Esophagus mucosa (tissue), 1 donor: Measurements from ENCODE around the gene ELAC1. TPM values are rescaled to one million over a fixed set of nuclear protein-coding genes. Genes with fewer than 3 reads are reported as not detected.
"Not testable (repeated sequence)": the region's sequence is repeated elsewhere in the genome, so short reads cannot be mapped to it uniquely, and the experiment has no call there.

Experiments used
- ATAC-seq: fragments of 200-7000 bp; cut with Tn5 transposase; one replicate; pipeline ENCODE4 v1.9.1; 2020
- total RNA-seq: library from RNA; stranded (reverse); gene quantifications from one replicate; pipeline ENCODE4 v1.2.4, GENCODE V29; 2023
- donor health status: DM: yes; HTN: yes; CAD: no.

Gene ELAC1
- total RNA-seq, 1 donor from 2014 or later = 5.5 TPM

DNA sequence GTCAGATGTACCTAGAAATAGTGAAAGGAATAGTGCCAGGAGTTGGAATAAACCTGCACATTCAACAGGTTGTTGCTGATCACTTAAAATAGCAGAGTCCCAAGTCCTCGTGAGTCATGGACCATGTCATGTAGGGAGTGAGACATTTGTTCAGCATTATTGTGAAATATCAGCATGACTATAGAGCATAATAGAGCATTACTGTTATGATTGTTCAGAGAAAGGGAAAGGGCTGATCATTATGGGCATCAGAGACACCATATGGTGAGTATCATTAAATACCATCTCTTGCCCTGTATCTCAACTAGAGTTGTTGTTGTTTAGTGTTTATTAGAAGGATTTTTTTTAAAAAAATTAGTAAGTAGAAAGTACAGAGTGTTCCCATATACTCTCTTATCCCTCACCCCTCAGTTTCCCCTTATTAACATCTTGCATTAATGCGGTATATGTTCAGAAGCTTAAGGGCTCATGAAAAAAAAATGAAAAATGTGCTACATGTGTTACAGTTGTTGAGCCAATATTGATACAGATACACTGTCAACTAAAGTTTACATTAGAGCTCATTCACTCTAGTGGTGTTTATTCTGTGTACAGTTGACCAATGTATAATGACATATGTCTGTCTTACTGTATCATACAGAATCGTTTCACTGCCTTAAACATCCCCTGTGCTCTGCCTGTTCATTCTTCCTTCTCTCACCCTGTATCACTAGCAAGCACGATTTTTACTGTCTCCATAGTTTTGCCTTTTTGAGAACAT lies 5.7 kb downstream of the ELAC1 start:
- peak; percentile 97 for ATAC-seq

DNA sequence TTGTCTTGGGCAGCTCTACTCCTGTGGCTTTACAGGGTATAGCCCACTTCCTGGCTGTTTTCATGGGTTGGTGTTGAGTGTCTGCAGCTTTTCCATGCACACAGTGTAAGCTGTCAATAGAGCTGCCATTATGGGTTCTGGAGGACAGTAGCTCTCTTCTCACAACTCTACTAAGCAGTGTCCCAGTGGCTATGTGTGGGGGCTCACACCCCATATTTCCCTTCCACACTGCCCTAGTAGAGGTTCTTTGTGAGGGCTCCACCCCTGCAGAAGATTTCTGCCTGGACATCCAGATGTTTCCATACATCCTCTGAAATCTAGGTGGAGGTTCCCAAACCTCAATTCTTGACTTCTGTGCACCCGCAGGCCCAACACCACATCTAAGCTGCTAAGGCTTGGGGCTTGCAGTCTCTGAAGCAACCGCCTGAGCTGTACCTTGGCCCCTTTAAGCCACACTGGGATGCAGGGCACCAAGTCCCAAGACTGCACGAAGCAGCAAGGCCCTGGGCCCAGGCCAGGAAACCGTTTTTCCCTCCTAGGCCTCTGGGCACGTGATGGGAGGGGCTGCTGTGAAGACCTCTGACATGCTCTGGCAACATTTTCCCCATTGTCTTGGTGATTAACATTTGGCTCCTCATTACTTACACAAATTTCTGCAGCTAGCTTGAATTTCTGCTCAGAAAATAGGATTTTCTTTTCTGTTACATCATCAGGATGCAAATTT lies 9.4 kb downstream of the ELAC1 start:
- no peak for ATAC-seq

DNA sequence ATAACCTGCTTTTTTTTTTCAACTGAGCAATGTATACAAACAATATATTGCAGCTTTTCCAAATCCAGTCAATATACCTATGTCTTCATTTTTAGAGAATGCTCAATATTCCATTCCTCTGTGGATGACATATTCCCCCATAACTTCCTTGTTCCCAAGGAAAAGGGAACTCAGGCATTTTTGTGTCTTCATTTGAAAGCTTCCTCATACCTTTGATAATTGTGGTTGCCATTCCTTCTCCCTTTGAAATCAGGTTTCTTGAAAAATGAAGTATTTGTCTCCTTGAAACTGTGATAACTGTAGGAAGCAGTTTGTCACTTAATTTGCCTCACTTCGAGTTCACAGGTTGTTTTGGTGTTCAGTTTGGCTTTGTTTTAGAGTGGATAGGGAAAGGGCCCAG lies 13.5 kb downstream of the ELAC1 start:
- no peak for ATAC-seq

DNA sequence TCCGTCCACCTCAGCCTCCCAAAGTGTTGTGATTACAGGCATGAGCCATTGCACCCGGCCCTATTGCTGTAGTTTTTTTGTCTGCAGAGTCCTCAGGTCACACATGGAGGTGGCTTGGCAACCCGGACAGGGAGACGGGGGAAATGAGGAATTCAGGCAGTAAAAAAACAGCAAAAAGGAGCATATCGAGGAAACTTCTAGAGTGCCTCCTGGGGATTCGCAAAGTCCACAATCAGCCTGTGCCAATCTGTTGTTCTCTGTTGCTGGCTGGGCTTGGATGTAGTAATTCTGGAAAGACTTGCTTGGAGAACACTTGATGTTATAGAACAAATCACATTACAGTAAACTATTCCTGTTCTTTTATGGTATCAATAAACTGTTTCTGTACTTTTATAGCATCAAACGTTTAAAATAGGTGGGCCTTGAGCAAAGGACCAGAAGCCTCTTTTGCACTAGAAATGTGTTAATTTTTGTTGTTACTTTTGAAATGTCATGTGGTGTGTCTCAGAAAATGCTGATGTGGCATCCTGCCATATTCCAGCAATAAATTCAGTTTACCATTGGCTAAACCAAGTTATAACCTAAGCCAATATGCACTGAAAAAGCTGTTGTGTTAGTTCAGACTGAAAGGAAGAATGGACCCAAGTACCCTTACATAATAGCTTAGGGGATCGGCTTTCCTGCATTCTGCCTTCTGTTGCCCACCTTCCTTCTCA lies 14.4 kb downstream of the ELAC1 start:
- ATAC-seq = peak; percentile 22

DNA sequence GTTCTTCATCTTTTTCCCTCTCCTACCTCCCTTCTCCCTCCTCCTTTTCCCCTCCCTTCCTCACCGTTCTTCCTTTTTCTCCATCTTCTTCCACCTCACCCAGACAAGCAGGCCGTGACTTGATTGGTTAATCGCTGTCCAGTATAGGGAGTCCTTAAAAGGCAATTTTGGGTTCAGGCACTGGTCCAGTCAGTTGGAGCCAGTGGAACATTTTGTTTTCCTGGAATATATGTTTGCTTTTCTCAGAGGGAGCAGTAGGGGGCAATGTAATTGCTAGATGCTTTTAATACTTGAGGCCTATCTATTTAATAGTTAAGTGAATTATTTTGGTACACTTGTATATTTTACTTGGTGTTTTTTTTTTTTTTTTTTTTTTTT lies 15.0 kb downstream of the ELAC1 start:
- no peak for ATAC-seq

DNA sequence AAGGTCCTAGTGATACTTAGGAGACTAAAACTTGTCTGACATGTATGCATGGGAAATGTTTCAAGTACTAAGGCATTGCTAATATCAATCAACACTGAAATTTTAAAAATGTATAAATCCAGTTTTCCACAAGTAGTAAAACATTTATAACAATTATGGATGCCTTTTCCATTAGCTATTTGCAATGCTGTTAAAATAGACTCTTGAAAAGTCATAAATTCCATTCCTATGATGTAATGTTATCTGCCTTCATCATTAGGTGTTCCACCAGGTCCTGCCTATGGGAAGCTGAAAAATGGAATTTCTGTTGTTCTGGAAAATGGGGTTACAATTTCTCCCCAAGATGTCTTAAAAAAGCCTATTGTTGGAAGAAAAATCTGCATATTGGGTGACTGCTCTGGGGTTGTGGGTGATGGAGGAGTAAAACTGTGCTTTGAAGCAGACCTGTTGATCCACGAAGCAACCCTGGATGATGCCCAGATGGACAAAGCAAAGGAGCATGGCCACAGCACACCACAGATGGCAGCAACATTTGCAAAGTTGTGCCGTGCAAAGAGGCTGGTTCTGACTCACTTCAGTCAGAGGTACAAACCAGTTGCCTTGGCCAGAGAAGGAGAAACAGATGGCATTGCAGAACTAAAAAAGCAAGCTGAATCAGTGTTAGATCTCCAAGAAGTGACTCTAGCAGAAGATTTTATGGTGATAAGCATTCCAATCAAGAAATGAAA lies 18.7 kb downstream of the ELAC1 start:
- no peak for ATAC-seq

DNA sequence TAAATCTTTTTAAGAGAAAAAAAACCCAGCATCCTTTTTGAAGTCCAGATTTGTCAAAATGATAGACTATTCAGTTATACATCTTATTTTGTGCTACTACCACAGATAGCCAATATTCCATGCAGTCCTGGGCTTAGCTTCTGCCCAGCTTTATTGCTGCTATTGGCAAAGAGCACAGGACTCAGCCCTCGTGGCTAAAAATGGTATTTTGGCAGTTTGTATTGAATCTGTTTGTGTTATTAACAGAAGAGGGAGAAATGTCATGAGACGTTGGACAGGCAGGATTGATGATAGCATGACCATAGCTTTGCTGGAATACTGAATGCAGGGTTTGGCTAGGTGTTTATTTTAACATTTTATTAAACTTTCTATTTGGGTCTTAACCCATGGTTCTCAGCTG lies 19.4 kb downstream of the ELAC1 start:
- ATAC-seq = no peak

DNA sequence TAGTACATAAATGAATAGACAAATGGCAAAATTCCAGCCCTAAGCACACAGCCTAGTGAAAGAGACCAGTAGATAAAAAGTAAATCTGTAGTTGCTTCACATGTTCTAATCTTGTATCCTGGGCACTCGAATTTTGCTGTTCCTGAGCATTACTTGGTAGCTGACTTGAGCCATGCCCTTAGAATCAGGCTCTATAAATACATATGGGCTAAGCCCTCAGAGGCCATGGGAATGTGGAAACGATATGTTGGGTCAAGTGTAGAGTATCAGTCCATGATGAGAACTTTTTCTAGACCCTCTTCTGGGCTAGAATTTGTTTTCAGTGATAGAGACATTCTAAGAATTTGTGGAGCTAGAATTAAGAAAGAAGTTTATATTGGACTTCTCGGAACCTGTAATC lies 21.9 kb downstream of the ELAC1 start:
- no peak for ATAC-seq

DNA sequence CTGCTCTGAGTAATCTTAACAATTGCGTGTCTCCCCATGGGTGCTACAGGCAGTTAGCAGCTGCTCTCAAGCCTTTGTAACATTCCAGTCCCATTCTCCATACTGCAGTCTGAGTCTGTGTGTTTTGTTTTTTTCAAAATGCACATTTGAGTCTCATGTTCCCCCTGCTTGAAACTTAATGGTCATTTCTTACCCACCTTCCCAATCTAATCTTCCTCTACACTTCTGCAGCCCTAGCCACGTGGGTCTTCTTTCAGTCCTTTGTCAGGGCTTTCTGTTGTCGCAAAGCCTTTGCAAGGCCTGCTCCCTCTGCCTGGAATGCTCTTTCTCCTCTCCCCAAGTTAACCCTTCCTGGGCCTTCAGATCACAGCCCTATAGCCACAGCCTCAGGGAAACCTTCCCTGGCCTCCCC lies 24.5 kb downstream of the ELAC1 start:
- no peak for ATAC-seq

DNA sequence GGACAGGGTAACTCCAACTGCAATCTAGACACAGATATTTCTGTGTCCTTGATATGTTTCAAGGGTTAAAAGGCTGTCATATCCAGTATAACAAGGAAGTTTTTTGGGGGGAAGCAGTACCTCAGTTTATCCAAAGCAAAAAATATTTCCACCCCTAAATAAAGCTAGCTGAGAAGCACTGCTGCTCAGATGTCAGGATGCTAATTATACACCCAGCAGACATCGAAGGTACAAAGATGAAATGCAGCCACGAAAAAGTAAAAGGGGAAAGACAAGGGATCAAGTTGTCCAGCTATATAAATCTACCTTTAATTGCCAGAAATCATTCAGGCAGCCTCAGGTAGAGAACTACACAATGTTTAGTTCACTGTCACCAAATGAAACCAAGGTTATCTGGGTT lies 26.2 kb downstream of the ELAC1 start:
- no peak for ATAC-seq

DNA sequence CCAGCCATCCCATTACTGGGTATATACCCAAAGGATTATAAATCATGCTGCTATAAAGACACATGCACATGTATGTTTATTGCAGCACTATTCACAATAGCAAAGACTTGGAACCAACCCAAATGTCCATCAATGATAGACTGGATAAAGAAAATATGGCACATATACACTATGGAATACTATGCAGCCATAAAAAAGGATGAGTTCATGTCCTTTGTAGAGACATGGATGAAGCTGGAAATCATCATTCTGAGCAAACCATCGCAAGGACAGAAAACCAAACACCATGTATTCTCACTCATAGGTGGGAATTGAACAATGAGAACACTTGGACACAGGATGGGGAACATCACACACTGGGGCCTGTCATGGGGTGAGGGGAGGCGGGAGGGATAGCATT lies 35.3 kb downstream of the ELAC1 start:
- ATAC-seq = not testable (repeated sequence)

DNA sequence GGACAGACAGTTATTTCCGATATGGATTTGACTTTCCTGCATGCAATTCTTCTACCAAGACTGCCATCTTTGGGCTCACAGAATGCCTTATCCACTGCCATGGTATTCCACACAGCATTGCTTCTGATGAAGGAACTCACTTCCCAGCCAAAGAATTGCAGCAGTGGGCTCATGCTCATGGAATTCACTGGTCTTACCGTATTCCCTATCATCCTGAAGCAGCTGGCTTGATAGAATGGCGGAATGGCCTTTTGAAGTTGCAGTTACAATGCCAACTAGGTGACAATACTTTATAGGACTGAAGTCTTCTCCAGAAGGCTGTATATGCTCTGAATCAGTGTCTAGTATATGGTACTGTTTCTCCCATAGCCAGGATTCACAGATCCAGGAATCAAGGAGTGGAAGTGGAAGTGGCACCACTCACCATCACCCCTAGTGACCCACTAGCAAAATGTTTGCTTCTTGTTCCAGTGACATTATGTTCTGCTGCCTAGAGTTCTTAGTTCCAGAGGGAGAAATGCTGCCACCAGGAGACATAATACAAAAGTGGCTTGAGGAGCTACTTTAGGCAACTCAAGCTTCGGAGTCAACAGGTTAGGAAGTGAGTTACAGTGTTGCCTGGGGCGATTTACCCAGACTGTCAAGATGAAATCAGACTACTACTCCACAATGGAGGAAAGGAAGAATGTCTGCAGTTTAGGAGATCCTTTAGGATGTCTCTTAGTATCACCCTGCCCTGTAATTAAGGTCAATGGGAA lies 38.4 kb downstream of the ELAC1 start:
- ATAC-seq = no peak

DNA sequence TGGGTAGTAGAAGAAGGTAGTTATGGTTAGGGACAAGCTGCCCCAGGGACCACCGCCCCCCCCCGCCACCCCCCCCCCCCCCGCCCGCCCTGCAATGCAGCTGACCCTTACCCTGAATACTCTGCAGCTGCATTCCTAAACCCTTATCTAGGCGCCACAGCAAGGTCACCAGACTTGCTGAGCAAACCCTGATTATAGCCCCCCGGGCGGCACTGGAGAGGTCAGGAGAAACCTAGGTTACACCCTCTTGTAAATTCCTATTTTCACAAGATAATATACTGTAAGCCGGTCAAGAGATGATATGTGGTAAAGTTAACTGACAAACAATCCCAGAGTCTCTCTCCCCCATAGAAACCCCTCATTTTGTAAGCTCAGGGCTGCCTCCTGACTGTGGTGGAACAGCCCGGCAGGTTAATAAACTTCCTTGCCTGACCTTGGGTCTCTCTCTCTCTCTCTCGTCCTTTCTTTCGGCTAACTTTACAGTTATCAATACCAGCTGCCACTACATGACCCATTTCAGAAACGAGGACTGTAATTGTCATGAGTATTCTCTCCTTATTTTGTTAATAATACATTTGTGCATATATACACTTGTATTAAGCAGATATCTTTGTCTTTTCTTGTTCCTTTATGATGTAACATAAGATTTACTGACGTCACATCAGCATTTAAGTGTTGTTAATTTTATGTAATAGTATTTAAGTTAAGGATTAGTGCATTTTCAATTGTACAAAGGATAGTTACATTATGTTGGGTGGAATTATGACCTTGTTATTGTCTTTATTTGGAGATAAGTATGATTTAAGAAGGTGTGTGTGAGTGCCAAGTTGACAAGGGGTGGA lies 39.3 kb downstream of the ELAC1 start:
- no peak for ATAC-seq

DNA sequence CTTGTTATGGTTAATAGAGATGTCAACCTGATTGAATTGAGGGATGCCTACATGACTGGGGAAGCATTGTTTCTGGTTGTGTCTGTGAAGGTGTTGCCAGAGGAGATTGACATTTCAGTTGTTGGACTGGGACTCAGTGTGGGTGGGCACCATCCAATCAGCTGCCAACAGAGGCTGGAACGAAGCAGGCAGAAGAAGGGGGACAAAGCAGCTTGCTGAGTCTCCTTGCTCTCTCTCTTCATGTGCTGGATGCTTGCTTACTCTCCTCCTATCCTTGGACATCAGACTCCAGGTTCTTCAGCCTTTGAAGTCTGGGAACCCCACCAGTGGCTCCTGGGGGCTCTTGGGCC lies 39.9 kb downstream of the ELAC1 start:
- no peak for ATAC-seq

DNA sequence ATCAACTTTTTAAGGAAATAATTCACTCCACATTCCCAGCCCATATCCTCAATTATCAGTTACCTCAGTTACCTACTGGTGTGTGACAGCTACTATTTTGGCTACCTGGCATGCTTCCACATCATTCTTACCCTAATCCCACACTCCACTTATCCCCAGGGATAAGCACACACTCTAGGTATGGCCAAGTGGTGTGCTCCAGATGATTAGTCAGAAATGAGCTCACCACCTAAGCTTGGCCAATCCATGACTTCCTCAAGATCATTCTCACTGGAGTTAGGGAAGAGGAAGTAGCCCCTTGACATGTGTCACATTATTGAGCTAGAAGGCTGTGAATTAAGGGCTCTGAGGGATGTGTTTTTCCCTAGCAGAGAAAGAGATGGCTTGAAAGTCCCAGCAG lies 41.2 kb downstream of the ELAC1 start:
- ATAC-seq = peak; percentile 29

DNA sequence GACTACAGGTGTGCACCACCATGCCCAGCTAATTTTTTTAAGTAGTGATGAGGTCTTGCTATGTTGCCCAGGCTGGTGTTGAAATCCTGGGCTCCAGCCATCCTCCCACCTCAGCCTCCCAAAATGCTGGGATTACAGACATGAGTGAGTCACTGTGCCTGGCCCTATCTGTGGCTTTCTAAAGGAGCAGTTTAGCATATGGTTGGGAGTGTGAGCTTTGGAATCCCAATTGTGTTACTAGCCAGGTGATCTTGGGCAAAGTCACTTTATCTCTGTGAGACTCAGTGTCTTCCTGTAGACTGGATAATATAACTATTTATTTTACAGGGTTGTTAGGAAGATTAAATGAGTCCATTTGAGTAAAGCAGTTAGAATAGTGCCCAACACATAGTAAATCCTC lies 42.4 kb downstream of the ELAC1 start:
- ATAC-seq = no peak

DNA sequence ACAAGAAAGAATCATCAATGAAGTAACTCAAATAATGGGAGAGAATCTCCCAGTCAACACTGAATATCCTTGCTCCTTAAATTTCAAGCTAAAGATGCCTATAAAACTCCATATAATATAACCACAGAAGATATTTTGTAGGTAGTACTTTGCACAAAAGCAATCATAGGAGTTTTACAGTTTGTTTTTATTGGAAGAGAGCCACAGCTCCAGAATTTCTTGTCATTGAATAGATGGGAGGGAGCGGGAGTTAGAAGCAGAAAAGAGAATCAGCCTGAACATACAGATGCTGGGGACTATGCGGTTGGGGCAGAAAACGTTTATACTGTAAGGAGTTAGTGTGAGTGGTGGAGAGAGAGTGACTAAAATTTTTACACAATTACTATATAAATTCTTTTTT lies 43.9 kb downstream of the ELAC1 start:
- ATAC-seq = no peak

DNA sequence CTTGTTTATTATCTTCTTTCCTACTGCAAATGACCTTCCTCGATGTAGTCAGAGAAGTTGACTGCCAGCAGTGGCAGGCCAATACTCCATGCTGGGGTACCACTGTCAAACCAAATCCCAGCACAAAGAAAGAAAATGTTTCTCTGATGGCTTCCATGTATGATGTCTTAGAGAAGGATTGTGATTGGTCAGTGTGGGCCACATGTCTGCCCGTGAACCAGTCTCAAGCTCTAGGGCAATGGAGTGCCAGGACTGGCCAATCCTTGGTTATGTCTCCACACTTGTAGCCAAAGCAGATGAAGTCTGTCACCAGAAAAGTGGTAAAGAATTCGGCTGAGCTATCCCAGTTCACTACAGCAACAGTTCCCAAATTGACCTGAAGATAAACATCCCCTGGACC lies 44.6 kb downstream of the ELAC1 start:
- no peak for ATAC-seq

DNA sequence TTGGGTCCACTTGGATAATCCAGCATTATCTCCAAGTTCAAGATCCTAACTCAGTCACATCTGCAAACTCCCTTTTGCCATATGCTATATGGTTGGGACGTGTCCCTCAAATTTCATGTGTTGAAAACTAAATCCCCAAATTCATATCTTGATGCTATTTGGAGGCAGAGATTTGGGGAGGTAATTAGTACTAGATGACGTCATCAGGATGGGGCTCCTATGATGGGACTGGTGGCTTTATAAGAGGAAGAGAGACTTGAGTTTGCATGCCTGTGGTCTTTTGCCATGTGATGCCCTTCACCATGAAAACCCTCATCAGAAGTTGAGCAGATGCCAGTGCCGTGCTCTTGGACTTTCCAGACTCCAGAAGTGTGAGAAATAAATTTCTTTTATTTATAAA lies 45.4 kb downstream of the ELAC1 start:
- ATAC-seq = no peak

DNA sequence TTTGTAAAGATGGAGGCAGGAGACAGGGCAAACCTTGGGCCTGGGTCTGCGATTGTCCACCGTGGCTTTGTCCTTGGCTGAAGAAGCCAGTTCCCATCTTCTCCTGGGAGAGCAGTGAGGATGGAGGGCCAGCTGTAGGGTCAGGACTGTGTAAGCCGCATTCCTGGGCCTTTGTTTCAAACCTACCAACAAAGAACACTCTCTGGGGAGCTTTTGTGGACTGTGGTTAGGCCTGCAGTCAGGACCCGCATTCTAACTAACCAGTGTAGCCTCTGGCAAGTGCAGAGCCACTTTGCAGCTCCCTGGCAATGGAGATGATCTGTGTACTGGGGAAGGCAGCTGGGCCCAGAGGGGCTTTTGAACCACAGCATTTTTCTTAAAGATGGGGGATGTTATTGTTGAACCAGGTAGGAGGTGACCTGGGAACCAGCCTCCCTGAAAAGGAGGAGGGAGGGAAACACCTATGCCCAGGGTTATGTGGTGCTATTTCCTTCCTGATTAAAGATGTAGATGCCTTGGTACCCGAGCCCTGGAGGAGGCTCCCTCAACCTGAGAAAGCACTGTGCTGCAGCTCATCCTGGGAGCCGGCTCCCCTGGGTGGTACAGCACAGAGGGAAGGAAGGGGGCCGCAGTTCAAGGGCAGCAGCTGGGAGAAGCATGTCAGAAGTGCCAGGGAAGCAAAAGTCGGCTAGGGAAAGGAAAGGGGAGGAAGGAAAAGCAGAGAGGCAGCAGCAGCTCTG lies 49.5 kb downstream of the ELAC1 start:
- ATAC-seq = no peak

DNA sequence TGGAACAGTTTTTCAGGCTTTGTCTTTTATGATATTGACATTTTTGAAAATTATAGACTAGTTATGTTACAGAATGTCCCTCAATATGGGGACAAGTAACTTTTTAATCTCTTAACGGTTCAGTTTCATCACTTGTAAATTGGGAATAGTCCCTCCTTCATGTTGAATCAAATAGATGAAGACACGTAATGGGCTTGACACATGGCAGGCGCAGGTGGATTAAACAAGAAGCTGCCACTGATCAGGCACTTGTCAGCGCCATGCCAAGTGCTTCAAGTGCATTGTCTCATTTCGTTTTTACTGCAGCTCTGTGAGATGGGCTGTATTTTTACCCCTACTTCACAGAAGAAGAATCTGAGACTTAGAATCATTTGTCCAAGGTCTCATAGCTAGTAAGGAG lies 52.7 kb downstream of the ELAC1 start:
- ATAC-seq = no peak
